ENCODE measurements around the gene CMAS.
"Not testable (repeated sequence)": the region's sequence is repeated elsewhere in the genome, so short reads cannot be mapped to it uniquely, and the experiment has no call there.

CMAS gene

GRCh38 chr12:22014041-22014782, 31.8 kb upstream of the CMAS start:
- no peak for TF ChIP-seq CTCF (IDR thresholded peaks at IDR 0.05; ENCODE audit: low read depth, low read length)
- Histone ChIP-seq H3K27ac (no peak overlapping the region), H3K9me3 (ENCODE audit: severe bottlenecking) (no peaks in the 10 kb centered on the region), H3K4me3 (ENCODE audit: low read depth, low read length) (no peak overlapping the region), H3K27me3 (ENCODE audit: insufficient read depth, low read depth, severe bottlenecking) (no peaks in the 10 kb centered on the region), H3K36me3 (no peaks in the 10 kb centered on the region)
- DNase-seq, result no peak

- Histone ChIP-seq H3K27me3 (ENCODE audit: insufficient read depth, low read depth, severe bottlenecking) (no peaks in the 10 kb centered on the region), H3K36me3 (no peaks in the 10 kb centered on the region), H3K27ac (no peak overlapping the region), H3K9me3 (ENCODE audit: severe bottlenecking) (no peaks in the 10 kb centered on the region), H3K4me3 (ENCODE audit: low read depth, low read length) (no peak overlapping the region)
- DNase-seq, result no peak
- no peak for TF ChIP-seq CTCF (IDR thresholded peaks at IDR 0.05; ENCODE audit: low read depth, low read length)
These were observed 31.3 kb upstream of the CMAS start for GRCh38 chr12:22014783-22015144.

GRCh38 chr12:22016982-22017381, 29.0 kb upstream of the CMAS start:
- DNase-seq, result no peak
- no peak overlapping the region for H3K4me3 ChIP-seq (ENCODE audit: low read depth, low read length)
- H3K27me3 ChIP-seq (ENCODE audit: insufficient read depth, low read depth, severe bottlenecking), result no peaks in the 10 kb centered on the region
- no peaks in the 10 kb centered on the region for H3K9me3 ChIP-seq (ENCODE audit: severe bottlenecking)
- TF ChIP-seq CTCF (IDR thresholded peaks at IDR 0.05; ENCODE audit: low read depth, low read length), result no peak
- no peaks in the 10 kb centered on the region for H3K36me3 ChIP-seq
- H3K27ac ChIP-seq, result no peak overlapping the region

GRCh38 chr12:22018860-22019259, 27.2 kb upstream of the CMAS start:
- no peaks in the 10 kb centered on the region for H3K27me3 ChIP-seq (ENCODE audit: insufficient read depth, low read depth, severe bottlenecking)
- no peak overlapping the region for H3K4me3 ChIP-seq (ENCODE audit: low read depth, low read length)
- no peak for DNase-seq

GRCh38 chr12:22023489-22023888, 22.5 kb upstream of the CMAS start:
- H3K27ac ChIP-seq; H3K36me3 ChIP-seq; H3K27me3 ChIP-seq (ENCODE audit: insufficient read depth, low read depth, severe bottlenecking); H3K4me3 ChIP-seq (ENCODE audit: low read depth, low read length); DNase-seq; H3K9me3 ChIP-seq (ENCODE audit: severe bottlenecking): not testable (repeated sequence)

More at GRCh38 chr12:22018860-22019259, 27.2 kb upstream of the CMAS start:
- no peak for TF ChIP-seq CTCF (IDR thresholded peaks at IDR 0.05; ENCODE audit: low read depth, low read length)
- Histone ChIP-seq H3K27ac (no peak overlapping the region), H3K36me3 (no peaks in the 10 kb centered on the region), H3K9me3 (ENCODE audit: severe bottlenecking) (no peaks in the 10 kb centered on the region)

GRCh38 chr12:22029491-22029890, 16.5 kb upstream of the CMAS start:
- Histone ChIP-seq H3K36me3 (no peaks in the 10 kb centered on the region), H3K9me3 (ENCODE audit: severe bottlenecking) (no peaks in the 10 kb centered on the region), H3K4me3 (ENCODE audit: low read depth, low read length) (no peak overlapping the region), H3K27ac (no peak overlapping the region), H3K27me3 (ENCODE audit: insufficient read depth, low read depth, severe bottlenecking) (no peaks in the 10 kb centered on the region)
- DNase-seq, result no peak
- TF ChIP-seq CTCF (IDR thresholded peaks at IDR 0.05; ENCODE audit: low read depth, low read length), result no peak
